HCT116 (cell line): Measurements from ENCODE around the gene EFCAB5. TPM values are rescaled to one million over a fixed set of nuclear protein-coding genes. Genes with fewer than 3 reads are reported as not detected.

Source experiments
- microRNA counts: library from miRNA; unstranded; fragments of <30 nt; microRNA quantifications from one replicate; lab custom pipeline; 2015
- microRNA-seq: library from miRNA; unstranded; fragments of <30 nt; microRNA quantifications from one replicate; pipeline ENCODE4, GENCODE V29; 2016; ENCODE audit warnings: borderline number of aligned reads
- total RNA-seq: library from RNA; stranded (reverse); gene quantifications from one replicate; pipeline ENCODE4 v1.2.1, GENCODE V29; 2021; ENCODE audit not compliant: unreplicated experiment

Gene EFCAB5
- total RNA-seq, 1 experiment from 2014 or later: 0.17 TPM

MicroRNAs encoded within 50 kb of the gene (microRNA counts, 767-probe panel; counts per million panel counts)
- microRNA hsa-miR-3184-5p (lab: Ali Mortazavi, UCI) (not detected), microRNA hsa-miR-423-3p (lab: Ali Mortazavi, UCI) (not detected), microRNA hsa-miR-423-5p (lab: Ali Mortazavi, UCI) (not detected)

Small RNA genes lying within 50 kb of the gene (microRNA-seq; reads per million reads assigned to microRNA genes)
- not detected for gene MIR423

Other genes starting within 250 kb of the EFCAB5 start
- 17.0 TPM for gene SSH2, start 11.4 kb upstream of the EFCAB5 start, total RNA-seq
- 24.9 TPM for gene NSRP1, start 175.2 kb downstream of the EFCAB5 start, total RNA-seq